ENCODE measurements around the gene SLC6A3.

DNA sequence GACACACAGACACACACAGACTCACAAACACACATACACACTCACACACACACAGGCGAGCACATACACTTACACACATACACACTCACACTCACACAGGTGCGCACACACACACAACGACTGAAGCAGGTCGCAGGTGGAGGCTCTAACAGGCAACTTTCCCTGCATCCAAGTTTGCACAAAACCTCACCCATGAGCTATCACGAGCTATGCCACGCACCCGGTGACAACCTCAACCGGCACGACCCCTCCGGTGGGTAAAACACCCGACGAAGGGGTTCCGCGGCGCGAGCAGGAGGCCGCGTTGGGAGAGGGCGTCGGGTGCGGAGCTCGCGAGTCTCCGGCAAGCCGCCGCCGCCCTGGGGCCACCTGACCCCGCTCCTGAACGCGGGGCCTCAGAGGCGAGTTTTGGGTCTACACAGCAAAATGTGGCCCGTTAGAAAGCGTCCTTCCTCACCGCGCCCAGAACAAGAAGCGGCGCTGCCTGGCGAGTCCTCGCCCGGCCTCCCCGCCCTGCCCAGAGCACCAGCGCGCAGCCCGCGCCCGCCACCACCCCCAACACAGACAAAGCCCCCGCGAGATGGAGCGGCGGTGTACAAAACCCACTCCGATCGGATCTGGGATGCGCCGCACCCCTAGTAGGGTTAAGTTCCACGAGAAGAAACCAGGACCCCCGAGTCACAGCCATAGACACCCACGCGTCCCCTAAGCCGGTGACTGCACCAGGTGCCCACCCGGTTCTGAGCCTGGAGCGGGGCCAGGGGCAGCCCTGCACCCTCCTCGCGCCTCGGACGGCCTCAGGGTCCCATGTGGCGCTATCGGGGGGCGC lies 665 bp downstream of the SLC6A3 start:
- TF ChIP-seq CTCF (IDR thresholded peaks at IDR 0.05) (no peak), ESRRA (CRISPR knock-in tag; IDR thresholded peaks at IDR 0.05; ENCODE audit: borderline replicate concordance) (no peak), E2F5 (CRISPR knock-in tag; IDR thresholded peaks at IDR 0.05) (no peak), USF2 (CRISPR knock-in tag; IDR thresholded peaks at IDR 0.05) (no peak), NR1H2 (CRISPR knock-in tag; IDR thresholded peaks at IDR 0.05) (no peak), JUN (CRISPR knock-in tag; IDR thresholded peaks at IDR 0.05) (no peak), TP53 (CRISPR knock-in tag; IDR thresholded peaks at IDR 0.05) (no peak), NFYB (CRISPR knock-in tag; conservative IDR thresholded peaks at IDR 0.05; ENCODE audit: low read depth) (no peak), NR3C1 (CRISPR knock-in tag; conservative IDR thresholded peaks at IDR 0.05; ENCODE audit: low read depth) (no peak), TCF7 (CRISPR knock-in tag; IDR thresholded peaks at IDR 0.05; ENCODE audit: low read depth) (no peak), SP1 (CRISPR knock-in tag; conservative IDR thresholded peaks at IDR 0.05) (no peak)
